Aorta (tissue), 5 donors: ENCODE measurements around the gene ATP9B. TPM values are rescaled to one million over a fixed set of nuclear protein-coding genes. Genes with fewer than 3 reads are reported as not detected.

Source experiments
- ATAC-seq: fragments of 200-7000 bp; cut with Tn5 transposase; one replicate; pipeline ENCODE4 v1.9.1; 2022; ENCODE audit warnings: moderate library complexity; ENCODE audit not compliant: low FRiP score
- DNase-seq, 2 donors: peaks; one replicate each; pipeline ENCODE4 v3.0.0-alpha.2; 2020
- H3K27ac ChIP-seq, 2 donors: one replicate each; pipeline ENCODE4 v1.5.1; 2013; ENCODE audit warnings: low read length in 2 of 2, mild to moderate bottlenecking in 2 of 2, moderate library complexity in 2 of 2, control low read depth in 1 of 2, inconsistent platforms in 1 of 2, low read depth in 1 of 2
- H3K27me3 ChIP-seq, 2 donors: one replicate each; pipeline ENCODE4 v1.6.1; 2013; ENCODE audit warnings: control low read depth in 1 of 2, low read length in 1 of 2, mild to moderate bottlenecking in 1 of 2, moderate library complexity in 1 of 2; ENCODE audit not compliant: insufficient read depth in 2 of 2, control insufficient read depth in 1 of 2
- H3K36me3 ChIP-seq, 2 donors: one replicate each; pipeline ENCODE4 v1.6.1; 2013; ENCODE audit warnings: control low read depth in 1 of 2, low read length in 1 of 2, mild to moderate bottlenecking in 1 of 2; ENCODE audit not compliant: insufficient read depth in 2 of 2, control insufficient read depth in 1 of 2
- H3K4me1 ChIP-seq, 2 donors: one replicate each; pipeline ENCODE4 v1.6.1; 2013; ENCODE audit warnings: low read length in 2 of 2, control low read depth in 1 of 2, mild to moderate bottlenecking in 1 of 2, moderate library complexity in 1 of 2; ENCODE audit not compliant: insufficient read depth in 2 of 2, control insufficient read depth in 1 of 2
- H3K4me3 ChIP-seq, 2 donors: one replicate each; pipeline ENCODE4 v1.5.1; 2013; ENCODE audit warnings: low read length in 2 of 2, control low read depth in 1 of 2, mild to moderate bottlenecking in 1 of 2
- H3K9me3 ChIP-seq: one replicate; pipeline ENCODE4 v1.6.1; 2013; ENCODE audit warnings: mild to moderate bottlenecking, low read length; ENCODE audit not compliant: control insufficient read depth
- WGBS, 2 donors: extraction: QIAGEN DNeasy Blood & Tissue Kit; methylation state at CpG; one replicate each; pipeline ENCODE4 v1.1.7; 2013; 5-methylcytosine and 5-hydroxymethylcytosine counted together
- intact Hi-C, 2 donors: fragments of 100-400 bp; cut with DNase I; formaldehyde crosslinking; loops; one replicate each; pipeline versions ENCODE4 v1.14.2 to v1.15.0; 2022
- polyA plus RNA-seq, 2 donors: library from polyadenylated mRNA; stranded (reverse); fragments of 200-250 nt; gene quantifications; one replicate each; pipeline ENCODE4 v1.2.3, GENCODE V29; 2013
- total RNA-seq, 2 donors: library from RNA; stranded (reverse); fragmentation: NEBNext Ultra II Directional; extraction: Animal tissue kit (Norgen Biotek cat#: 25700); gene quantifications; one replicate each; pipeline ENCODE4 v1.2.1, GENCODE V29; 2021
- donor health status: healthy with polysubstance abuse.
- donor health status: Bipolar disorder and iron deficiency.
- donor health status: DM: no; HTN: no; CAD: no.
- donor health status: DM: no; HTN: no; CAD: no.
- donor health status: DM: yes; HTN: yes; CAD: no.

The ATP9B gene
- total and polyA plus RNA-seq, 4 donors = 2.3 to 55.3 (median 30.5) TPM

- DNase-seq (peak; percentile 76 to 88), ATAC-seq (peak; percentile 3)
- Histone ChIP-seq H3K27me3 (no peaks in the 10 kb centered on the region), H3K27ac (peak overlapping the region; percentile 47 to 97), H3K36me3 (no peaks in the 10 kb centered on the region), H3K4me3 (peak overlapping the region; percentile 58 to 81), H3K9me3 (no peaks in the 10 kb centered on the region), H3K4me1 (no peaks in the 10 kb centered on the region)
- intact Hi-C loops = loop anchor here in 1 of 2 donors (10.0 kb wide), 1 partner anchor 58 kb away; no protein-coding TSS in a partner anchor
- WGBS, 2 donors = 12% methylated on average over 56 to 68 of the region's 68 CpGs
Measured at GRCh38 chr18:79396431-79397246, 327.4 kb downstream of the ATP9B start.

- Histone ChIP-seq H3K27me3 (no peaks in the 10 kb centered on the region), H3K36me3 (no peaks in the 10 kb centered on the region), H3K4me3 (no peak overlapping the region), H3K27ac (no peak overlapping the region), H3K9me3 (no peaks in the 10 kb centered on the region), H3K4me1 (no peaks in the 10 kb centered on the region)
- ATAC-seq (no peak), DNase-seq (peak; percentile 39 to 72)
- 94 to 96% methylated on average over 27 of the region's 27 CpGs for WGBS, 2 donors
- intact Hi-C loops = loop anchor here in 1 of 2 donors (10.0 kb wide), 1 partner anchor 57 kb away; no protein-coding TSS in a partner anchor
Measured at GRCh38 chr18:79397247-79397829, 328.1 kb downstream of the ATP9B start.

GRCh38 chr18:79397830-79398761, 328.9 kb downstream of the ATP9B start:
- Histone ChIP-seq H3K27me3 (no peaks in the 10 kb centered on the region), H3K9me3 (no peaks in the 10 kb centered on the region), H3K36me3 (no peaks in the 10 kb centered on the region), H3K4me3 (no peak overlapping the region), H3K27ac (no peak overlapping the region), H3K4me1 (no peaks in the 10 kb centered on the region)
- 90 to 97% methylated on average over 38 of the region's 38 CpGs for WGBS, 2 donors
- peak; percentile 46 to 78 for DNase-seq
- ATAC-seq = no peak
- intact Hi-C loops = loop anchor here in 1 of 2 donors (10.0 kb wide), 1 partner anchor 57 kb away; no protein-coding TSS in a partner anchor

GRCh38 chr18:79399275-79400081, 330.3 kb downstream of the ATP9B start:
- WGBS, 2 donors = 45 to 57% methylated on average over 75 to 79 of the region's 79 CpGs
- intact Hi-C loops = loop anchor here (5.0 to 10.0 kb wide), 3 partner anchors 55 to 108 kb away; no protein-coding TSS in a partner anchor
- Histone ChIP-seq H3K4me3 (peak overlapping the region; percentile 68 to 74), H3K9me3 (no peaks in the 10 kb centered on the region), H3K36me3 (no peaks in the 10 kb centered on the region), H3K27ac (no peak overlapping the region), H3K4me1 (no peaks in the 10 kb centered on the region), H3K27me3 (no peaks in the 10 kb centered on the region)
- ATAC-seq (no peak), DNase-seq (peak; percentile 63 to 81)

GRCh38 chr18:79400091-79400590, 330.9 kb downstream of the ATP9B start:
- intact Hi-C loops = loop anchor here (5.0 kb wide), 2 partner anchors 57 to 107 kb away; no protein-coding TSS in a partner anchor
- H3K27ac ChIP-seq = no peak overlapping the region
- no peaks in the 10 kb centered on the region for H3K9me3 ChIP-seq
- H3K4me1 ChIP-seq = no peaks in the 10 kb centered on the region
- DNase-seq = peak; percentile 76 to 91
- H3K4me3 ChIP-seq = peak overlapping the region; percentile 68 to 74
- H3K36me3 ChIP-seq = no peaks in the 10 kb centered on the region
- WGBS, 2 donors = 1% methylated on average over 48 to 71 of the region's 71 CpGs
- H3K27me3 ChIP-seq = no peaks in the 10 kb centered on the region
- no peak for ATAC-seq

- ATAC-seq = no peak
- intact Hi-C loops = loop anchor here (5.0 kb wide), 2 partner anchors 57 to 107 kb away; no protein-coding TSS in a partner anchor
- Histone ChIP-seq H3K4me1 (no peaks in the 10 kb centered on the region), H3K9me3 (no peaks in the 10 kb centered on the region), H3K4me3 (peak overlapping the region; percentile 68 to 74), H3K27me3 (no peaks in the 10 kb centered on the region), H3K36me3 (no peaks in the 10 kb centered on the region), H3K27ac (no peak overlapping the region)
- WGBS, 2 donors = 43 to 53% methylated on average over 30 to 55 of the region's 58 CpGs
- peak; percentile 77 to 78 for DNase-seq
Measured at GRCh38 chr18:79400591-79401381, 331.6 kb downstream of the ATP9B start.

- H3K27me3 ChIP-seq = no peaks in the 10 kb centered on the region
- H3K27ac ChIP-seq = no peak overlapping the region
- ATAC-seq (peak; percentile 1), DNase-seq (peak; percentile 60 to 80)
- H3K36me3 ChIP-seq = no peaks in the 10 kb centered on the region
- WGBS, 2 donors = 95 to 96% methylated on average over 32 of the region's 32 CpGs
- no peak overlapping the region for H3K4me3 ChIP-seq
- no peaks in the 10 kb centered on the region for H3K9me3 ChIP-seq
- H3K4me1 ChIP-seq = no peaks in the 10 kb centered on the region
- intact Hi-C loops = loop anchor here (5.0 kb wide), 2 partner anchors 56 to 106 kb away; no protein-coding TSS in a partner anchor
Measured at GRCh38 chr18:79401494-79402208, 332.5 kb downstream of the ATP9B start.
